Uterus (tissue), 2 donors: ENCODE data around the gene BRD9.

Source experiments
- POLR2A ChIP-seq, 2 donors: fragments of 450-650 bp; IDR thresholded peaks; one replicate each; pipeline ENCODE4 v1.6.1; 2016; ENCODE audit warnings: antibody characterized with exemption in 2 of 2, mild to moderate bottlenecking in 1 of 2, moderate library complexity in 1 of 2
- TF ChIP-seq, protein P1 (sequence below), 4 experiments: fragments of 200-600 bp in 2 of 4; fragments of 450-650 bp in 2 of 4; sonication (generic) in 2 of 4; IDR thresholded peaks; one replicate each; pipeline ENCODE4 v1.5.1; 2016 to 2019; ENCODE audit warnings: antibody characterized with exemption in 4 of 4, mild to moderate bottlenecking in 2 of 4, moderate library complexity in 1 of 4

DNA sequence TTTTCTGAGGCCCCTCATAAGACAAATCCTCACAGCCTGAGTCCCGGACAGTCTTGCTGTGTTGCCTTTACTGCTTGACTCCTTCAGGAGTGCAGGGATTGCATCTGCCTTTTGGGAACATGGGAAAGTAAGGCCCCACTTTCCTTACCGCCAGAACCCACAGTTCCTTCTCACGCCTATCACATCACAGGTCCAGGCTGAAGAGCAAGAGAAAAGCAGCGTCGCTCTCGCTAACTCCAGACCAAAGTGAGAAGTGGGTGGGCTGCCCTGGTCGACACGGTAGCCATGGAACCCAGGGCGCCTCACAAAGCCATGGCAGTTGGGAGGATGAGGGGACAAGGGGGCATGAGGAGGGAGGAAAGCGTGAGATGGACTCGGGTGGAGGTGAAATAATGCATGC lies 33.9 kb downstream of the BRD9 start:
- TF ChIP-seq, protein P1, sequence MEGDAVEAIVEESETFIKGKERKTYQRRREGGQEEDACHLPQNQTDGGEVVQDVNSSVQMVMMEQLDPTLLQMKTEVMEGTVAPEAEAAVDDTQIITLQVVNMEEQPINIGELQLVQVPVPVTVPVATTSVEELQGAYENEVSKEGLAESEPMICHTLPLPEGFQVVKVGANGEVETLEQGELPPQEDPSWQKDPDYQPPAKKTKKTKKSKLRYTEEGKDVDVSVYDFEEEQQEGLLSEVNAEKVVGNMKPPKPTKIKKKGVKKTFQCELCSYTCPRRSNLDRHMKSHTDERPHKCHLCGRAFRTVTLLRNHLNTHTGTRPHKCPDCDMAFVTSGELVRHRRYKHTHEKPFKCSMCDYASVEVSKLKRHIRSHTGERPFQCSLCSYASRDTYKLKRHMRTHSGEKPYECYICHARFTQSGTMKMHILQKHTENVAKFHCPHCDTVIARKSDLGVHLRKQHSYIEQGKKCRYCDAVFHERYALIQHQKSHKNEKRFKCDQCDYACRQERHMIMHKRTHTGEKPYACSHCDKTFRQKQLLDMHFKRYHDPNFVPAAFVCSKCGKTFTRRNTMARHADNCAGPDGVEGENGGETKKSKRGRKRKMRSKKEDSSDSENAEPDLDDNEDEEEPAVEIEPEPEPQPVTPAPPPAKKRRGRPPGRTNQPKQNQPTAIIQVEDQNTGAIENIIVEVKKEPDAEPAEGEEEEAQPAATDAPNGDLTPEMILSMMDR (IDR thresholded peaks at IDR 0.05), result no peak
- TF ChIP-seq POLR2A (IDR thresholded peaks at IDR 0.05), result no peak
